Skeletal muscle satellite cell (primary cell): ENCODE data around the gene TPR.
A peak's percentile ranks its signal among the peaks of the same experiment; 100 is the strongest.
"Not testable (repeated sequence)": the region's sequence is repeated elsewhere in the genome, so short reads cannot be mapped to it uniquely, and the experiment has no call there.

Experiments used
- H3K27me3 ChIP-seq: 2 replicates; pipeline ENCODE4 v1.7.0; 2013; ENCODE audit warnings: low read length; ENCODE audit not compliant: control insufficient read depth, insufficient read depth
- H3K36me3 ChIP-seq: 2 replicates; pipeline ENCODE4 v1.7.0; 2013; ENCODE audit warnings: mild to moderate bottlenecking, control low read depth, low read length; ENCODE audit not compliant: insufficient read depth
- H3K4me1 ChIP-seq: 2 replicates; pipeline ENCODE4 v1.7.0; 2013; ENCODE audit warnings: low read length; ENCODE audit not compliant: control insufficient read depth, insufficient read depth
- H3K4me2 ChIP-seq: 2 replicates; pipeline ENCODE4 v1.7.0; 2013; ENCODE audit warnings: mild to moderate bottlenecking, low read length
- H3K4me3 ChIP-seq: 2 replicates; pipeline ENCODE4 v1.7.0; 2013; ENCODE audit warnings: low read length
- H3K9ac ChIP-seq: 2 replicates; pipeline ENCODE4 v1.7.0; 2013; ENCODE audit warnings: mild to moderate bottlenecking, low read depth, low read length, moderate library complexity
- H3K9me3 ChIP-seq: replicated peaks from 2 replicates; pipeline ENCODE4 v1.7.0; 2013; ENCODE audit warnings: mild to moderate bottlenecking, control low read depth, low read length

TPR gene

DNA sequence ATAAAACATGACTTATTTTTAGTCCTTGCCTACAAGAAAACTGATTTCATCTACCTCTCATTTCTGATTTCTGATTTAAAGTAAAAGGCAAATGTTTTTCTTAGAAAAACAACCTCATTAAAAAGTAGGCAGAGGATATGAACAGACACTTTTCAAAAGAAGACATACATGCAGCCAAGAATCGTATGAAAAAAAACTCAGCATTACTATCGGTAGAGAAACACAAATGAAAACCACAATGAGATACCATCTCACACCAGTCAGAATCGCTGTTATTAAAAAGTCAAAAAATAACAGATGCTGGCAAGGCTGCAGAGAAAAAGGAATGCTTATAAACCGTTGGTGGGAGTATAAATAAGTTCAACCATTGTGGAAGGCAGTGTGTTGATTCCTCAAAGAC, 16.8 kb upstream of the TPR start:
- H3K4me3 ChIP-seq: no peak overlapping the region
- no peak overlapping the region for H3K4me2 ChIP-seq
- H3K36me3 ChIP-seq: peaks cover 49% of the 10 kb centered on the region
- no peaks in the 10 kb centered on the region for H3K27me3 ChIP-seq
- H3K9ac ChIP-seq: no peak overlapping the region
- no peaks in the 10 kb centered on the region for H3K4me1 ChIP-seq
- no peaks in the 10 kb centered on the region for H3K9me3 ChIP-seq

DNA sequence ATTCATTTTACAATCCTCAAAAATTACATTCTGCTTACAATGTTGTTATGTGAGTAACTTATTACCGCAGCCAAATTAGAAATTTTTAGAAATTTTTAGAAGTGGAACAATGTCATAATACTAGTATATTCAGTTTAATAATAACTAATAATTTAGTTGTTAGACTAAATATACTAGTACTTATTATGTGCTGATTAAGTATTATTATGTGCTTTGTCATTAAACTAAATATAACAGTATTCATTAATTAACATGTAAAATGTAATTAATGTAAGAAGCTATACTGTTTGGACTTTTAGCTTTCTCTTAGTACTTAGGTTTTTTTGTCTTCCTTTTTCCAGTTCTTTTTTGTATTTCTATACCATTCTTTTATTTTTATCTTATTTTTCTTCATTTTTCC, 15.9 kb upstream of the TPR start:
- Histone ChIP-seq H3K9ac (no peak overlapping the region), H3K27me3 (no peaks in the 10 kb centered on the region), H3K36me3 (peaks cover 50% of the 10 kb centered on the region), H3K4me2 (no peak overlapping the region), H3K9me3 (no peaks in the 10 kb centered on the region), H3K4me1 (no peaks in the 10 kb centered on the region), H3K4me3 (no peak overlapping the region)

DNA sequence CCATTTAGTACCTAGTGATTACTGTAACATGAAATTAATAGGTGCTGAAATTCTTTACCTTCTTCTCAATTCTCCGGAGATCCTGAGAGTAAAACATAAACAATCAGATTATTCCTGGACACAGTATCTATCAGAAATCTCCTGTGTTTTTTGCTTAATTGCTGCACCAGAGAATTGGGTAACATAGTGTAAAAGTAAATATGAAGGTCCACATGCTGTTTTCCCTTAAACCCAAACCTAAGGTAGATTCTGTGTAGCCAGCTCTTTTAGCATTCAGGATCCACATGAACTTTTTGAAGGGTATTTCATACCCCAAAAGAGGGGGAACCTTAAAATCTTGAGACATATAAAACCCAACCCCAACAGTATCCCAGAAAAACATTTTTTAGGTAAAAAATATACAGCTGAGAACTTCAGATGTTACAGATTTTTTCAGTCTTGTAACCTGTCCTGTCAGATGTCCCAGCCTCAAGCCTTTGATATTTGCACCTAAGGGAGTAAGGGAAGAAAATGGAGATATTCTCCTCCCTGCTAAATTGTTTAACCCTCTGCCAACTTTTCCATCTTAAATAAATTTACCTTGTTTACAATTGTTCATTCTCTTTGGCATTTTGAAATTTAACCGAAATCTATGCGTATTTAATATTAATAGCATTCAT, 11.8 kb upstream of the TPR start:
- Histone ChIP-seq H3K4me1 (no peaks in the 10 kb centered on the region), H3K27me3 (no peaks in the 10 kb centered on the region), H3K4me3 (no peak overlapping the region), H3K4me2 (no peak overlapping the region), H3K36me3 (peaks cover 62% of the 10 kb centered on the region), H3K9me3 (no peaks in the 10 kb centered on the region), H3K9ac (no peak overlapping the region)

- peaks cover 10% of the 10 kb centered on the region for H3K4me1 ChIP-seq
- peak overlapping the region; percentile 93 for H3K4me3 ChIP-seq
- no peaks in the 10 kb centered on the region for H3K27me3 ChIP-seq
- peaks cover 20% of the 10 kb centered on the region for H3K36me3 ChIP-seq
- peak overlapping the region; percentile 74 for H3K4me2 ChIP-seq
- peak overlapping the region; percentile 95 for H3K9ac ChIP-seq
- H3K9me3 ChIP-seq: no peaks in the 10 kb centered on the region
These were observed 871 bp upstream of the TPR start for GRCh38 chr1:186375929-186376319.

GRCh38 chr1:186374303-186375151, 526 bp downstream of the TPR start:
- peak overlapping the region; percentile 95 for H3K9ac ChIP-seq
- H3K4me2 ChIP-seq: peak overlapping the region; percentile 86
- peak overlapping the region; percentile 93 for H3K4me3 ChIP-seq
- no peaks in the 10 kb centered on the region for H3K27me3 ChIP-seq
- H3K9me3 ChIP-seq: no peaks in the 10 kb centered on the region
- H3K36me3 ChIP-seq: peaks cover 29% of the 10 kb centered on the region
- peaks cover 10% of the 10 kb centered on the region for H3K4me1 ChIP-seq

GRCh38 chr1:186347837-186348691, 27.0 kb downstream of the TPR start:
- H3K4me2 ChIP-seq, H3K27me3 ChIP-seq, H3K4me1 ChIP-seq, H3K9me3 ChIP-seq, H3K9ac ChIP-seq, H3K4me3 ChIP-seq: not testable (repeated sequence)
- peaks cover 86% of the 10 kb centered on the region for H3K36me3 ChIP-seq

DNA sequence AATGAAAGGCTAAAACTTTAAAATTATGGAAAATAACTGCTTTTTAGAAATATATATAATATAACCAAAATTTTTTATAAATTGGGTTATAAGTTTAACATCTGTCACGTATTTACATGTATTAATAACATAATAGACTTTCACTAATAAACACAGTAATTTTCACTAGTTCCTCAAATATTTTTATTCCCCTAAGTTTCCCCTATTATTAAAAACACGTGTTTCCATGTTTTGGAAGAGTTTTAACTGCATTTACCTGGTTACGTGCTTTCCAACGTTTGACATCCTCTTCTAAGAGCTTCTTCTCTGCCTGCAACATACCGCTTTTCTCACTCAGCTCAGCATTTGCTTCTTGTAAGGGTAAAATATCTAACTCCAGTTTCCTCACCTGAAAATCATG, 34.3 kb downstream of the TPR start:
- H3K4me3 ChIP-seq: no peak overlapping the region
- peaks cover 80% of the 10 kb centered on the region for H3K36me3 ChIP-seq
- H3K9ac ChIP-seq: no peak overlapping the region
- H3K4me2 ChIP-seq: no peak overlapping the region
- no peaks in the 10 kb centered on the region for H3K27me3 ChIP-seq
- H3K9me3 ChIP-seq: no peaks in the 10 kb centered on the region
- no peaks in the 10 kb centered on the region for H3K4me1 ChIP-seq

DNA sequence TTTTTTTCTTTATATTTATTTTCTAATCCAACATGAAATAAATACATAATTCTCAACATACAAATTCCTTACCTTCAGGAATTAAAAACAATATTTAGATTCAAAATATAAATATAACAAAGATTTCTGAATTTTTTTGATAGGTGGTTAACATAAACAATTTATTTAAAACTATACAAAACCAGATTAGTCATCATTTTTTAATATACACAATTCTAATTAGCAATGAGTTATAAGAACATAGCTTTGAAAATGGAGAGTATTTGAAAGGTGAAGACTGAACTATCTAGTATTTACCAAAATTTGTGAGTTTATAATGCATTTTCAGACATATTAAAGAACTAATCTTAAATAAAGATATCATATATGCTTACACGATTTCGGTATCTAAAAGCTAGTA, 37.5 kb downstream of the TPR start:
- Histone ChIP-seq H3K27me3 (no peaks in the 10 kb centered on the region), H3K9me3 (no peaks in the 10 kb centered on the region), H3K9ac (no peak overlapping the region), H3K4me1 (no peaks in the 10 kb centered on the region), H3K4me2 (no peak overlapping the region), H3K4me3 (no peak overlapping the region), H3K36me3 (peaks cover 78% of the 10 kb centered on the region)

DNA sequence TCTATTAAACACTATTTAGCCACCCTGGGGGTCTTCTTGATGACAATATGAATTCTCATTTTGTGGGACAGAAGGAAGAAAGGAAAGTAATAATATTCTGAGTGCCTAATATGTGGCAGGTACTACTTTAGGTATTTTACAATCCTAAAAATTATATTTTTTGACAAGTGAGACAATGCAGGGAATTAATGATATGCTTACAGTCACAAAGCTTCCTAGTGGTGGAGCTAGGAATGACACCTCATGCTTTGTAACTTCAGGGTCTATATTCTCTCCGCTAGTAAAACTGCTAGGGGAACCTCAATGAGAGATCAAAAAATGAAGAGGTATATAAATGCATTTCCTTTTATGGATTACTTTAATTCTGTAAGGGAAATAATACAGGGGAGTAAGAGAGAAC, 44.3 kb downstream of the TPR start:
- H3K9me3 ChIP-seq: no peaks in the 10 kb centered on the region
- no peak overlapping the region for H3K4me2 ChIP-seq
- peaks cover 75% of the 10 kb centered on the region for H3K36me3 ChIP-seq
- no peaks in the 10 kb centered on the region for H3K4me1 ChIP-seq
- no peak overlapping the region for H3K9ac ChIP-seq
- H3K27me3 ChIP-seq: no peaks in the 10 kb centered on the region
- no peak overlapping the region for H3K4me3 ChIP-seq

- no peak overlapping the region for H3K4me2 ChIP-seq
- no peak overlapping the region for H3K4me3 ChIP-seq
- no peak overlapping the region for H3K9ac ChIP-seq
- no peaks in the 10 kb centered on the region for H3K4me1 ChIP-seq
- no peaks in the 10 kb centered on the region for H3K27me3 ChIP-seq
- H3K36me3 ChIP-seq: peaks cover 74% of the 10 kb centered on the region
- no peaks in the 10 kb centered on the region for H3K9me3 ChIP-seq
These were observed 47.7 kb downstream of the TPR start for GRCh38 chr1:186327331-186327730.

DNA sequence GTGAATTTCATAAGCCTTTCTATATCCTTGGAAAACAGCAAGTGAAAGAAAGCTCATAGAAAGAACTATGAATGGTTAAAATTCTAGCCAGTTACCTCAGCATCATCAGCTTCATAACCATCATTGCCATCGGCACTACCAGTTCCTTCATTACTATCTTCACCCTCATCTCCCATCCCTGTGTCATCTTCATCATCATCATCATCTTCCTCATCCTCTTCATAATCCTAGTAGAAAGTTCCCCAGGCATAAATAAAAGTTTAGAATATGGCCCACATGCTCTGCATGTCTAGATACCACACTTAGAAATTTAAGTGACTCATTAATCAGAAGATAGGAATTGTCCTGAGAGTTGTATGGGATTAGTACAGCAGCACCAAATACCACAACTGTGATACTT, 49.0 kb downstream of the TPR start:
- no peak overlapping the region for H3K4me2 ChIP-seq
- no peak overlapping the region for H3K9ac ChIP-seq
- no peaks in the 10 kb centered on the region for H3K4me1 ChIP-seq
- no peaks in the 10 kb centered on the region for H3K27me3 ChIP-seq
- no peaks in the 10 kb centered on the region for H3K9me3 ChIP-seq
- peaks cover 74% of the 10 kb centered on the region for H3K36me3 ChIP-seq
- H3K4me3 ChIP-seq: no peak overlapping the region
